IPS-18a (cell line): ENCODE measurements around the gene COL4A1.

Experiments
- H3K27ac ChIP-seq: one replicate; pipeline ENCODE4 v1.5.1; 2013; ENCODE audit warnings: low read length
- H3K27me3 ChIP-seq: one replicate; pipeline ENCODE4 v1.6.1; 2013; ENCODE audit warnings: mild to moderate bottlenecking, low read length; ENCODE audit not compliant: control insufficient read depth, insufficient read depth
- H3K36me3 ChIP-seq: one replicate; pipeline ENCODE4 v1.6.1; 2013; ENCODE audit warnings: low read depth, low read length; ENCODE audit not compliant: control insufficient read depth
- H3K4me1 ChIP-seq: one replicate; pipeline ENCODE4 v1.6.1; 2013; ENCODE audit warnings: low read depth, low read length; ENCODE audit not compliant: control insufficient read depth
- H3K4me3 ChIP-seq: one replicate; pipeline ENCODE4 v1.5.1; 2013; ENCODE audit warnings: low read length
- H3K9ac ChIP-seq: one replicate; pipeline ENCODE4 v1.6.1; 2013; ENCODE audit warnings: mild to moderate bottlenecking, low read length, moderate library complexity
- H3K9me3 ChIP-seq: one replicate; pipeline ENCODE4 v1.6.1; 2013; ENCODE audit warnings: low read depth, low read length; ENCODE audit not compliant: control insufficient read depth

The COL4A1 gene

DNA sequence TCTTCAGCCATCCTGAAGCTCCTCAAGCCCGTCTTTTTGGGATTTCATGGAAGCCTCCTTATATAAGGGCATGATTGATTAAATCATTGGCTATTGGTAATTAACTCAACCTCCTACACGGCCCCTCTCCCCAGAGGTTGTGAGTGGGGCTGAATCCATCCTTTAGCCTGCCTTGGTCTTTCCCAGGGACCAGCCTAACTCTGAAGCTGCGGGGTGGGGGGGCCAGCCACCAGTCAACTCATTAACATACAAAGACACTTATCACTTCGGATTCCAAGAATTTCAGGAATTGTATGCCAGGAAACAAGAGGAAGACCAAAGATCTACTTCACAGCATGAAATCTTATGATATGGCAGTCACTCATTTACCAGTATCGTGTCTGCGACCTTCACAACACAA lies 9.9 kb downstream of the COL4A1 start:
- Histone ChIP-seq H3K27ac (no peak overlapping the region), H3K4me3 (no peak overlapping the region), H3K9me3 (no peaks in the 10 kb centered on the region), H3K9ac (no peak overlapping the region), H3K27me3 (no peaks in the 10 kb centered on the region), H3K4me1 (peaks cover 13% of the 10 kb centered on the region), H3K36me3 (no peaks in the 10 kb centered on the region)

DNA sequence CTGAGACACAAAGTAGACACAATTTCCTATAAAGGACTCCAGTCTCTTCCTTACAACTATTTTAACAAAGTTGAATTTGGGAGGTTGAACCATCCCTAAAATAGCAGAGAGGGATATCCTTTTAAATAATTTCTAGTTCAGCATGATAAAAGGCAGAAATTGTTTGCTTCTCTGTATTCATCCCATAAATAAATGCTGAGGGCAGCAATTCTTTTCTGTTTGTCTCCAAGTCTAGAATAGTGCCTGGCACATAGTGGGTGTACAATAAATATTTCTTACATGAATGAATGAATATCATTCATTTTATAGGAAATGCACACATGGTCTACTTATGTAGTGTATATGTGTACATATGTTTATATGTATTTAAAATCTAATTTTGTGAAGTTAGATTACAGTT lies 12.3 kb downstream of the COL4A1 start:
- H3K27me3 ChIP-seq, result no peaks in the 10 kb centered on the region
- H3K36me3 ChIP-seq, result no peaks in the 10 kb centered on the region
- no peak overlapping the region for H3K4me3 ChIP-seq
- H3K9me3 ChIP-seq, result no peaks in the 10 kb centered on the region
- no peak overlapping the region for H3K27ac ChIP-seq
- no peak overlapping the region for H3K9ac ChIP-seq
- peaks cover 13% of the 10 kb centered on the region for H3K4me1 ChIP-seq

DNA sequence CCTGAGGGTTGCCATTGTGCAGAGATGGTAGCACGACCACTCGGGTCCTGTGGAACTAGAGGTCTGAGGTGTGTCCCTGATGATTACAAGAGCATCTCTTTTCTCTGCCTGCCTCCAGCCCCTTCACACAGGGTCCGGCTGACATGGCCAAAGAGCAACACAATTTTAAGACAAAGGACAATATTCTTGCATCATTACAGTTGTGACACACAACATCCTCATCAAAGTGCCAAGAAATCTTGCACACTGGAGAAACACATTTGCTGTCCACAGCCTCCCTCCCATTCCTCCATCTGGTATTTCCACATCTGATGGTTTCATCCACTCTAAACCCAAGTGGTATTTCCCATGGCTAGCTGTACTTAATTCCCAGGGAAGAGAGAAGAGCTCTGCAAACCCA lies 12.8 kb downstream of the COL4A1 start:
- H3K9me3 ChIP-seq, result no peaks in the 10 kb centered on the region
- H3K4me1 ChIP-seq, result peaks cover 9% of the 10 kb centered on the region
- no peaks in the 10 kb centered on the region for H3K27me3 ChIP-seq
- H3K27ac ChIP-seq, result no peak overlapping the region
- no peak overlapping the region for H3K9ac ChIP-seq
- no peak overlapping the region for H3K4me3 ChIP-seq
- H3K36me3 ChIP-seq, result no peaks in the 10 kb centered on the region

DNA sequence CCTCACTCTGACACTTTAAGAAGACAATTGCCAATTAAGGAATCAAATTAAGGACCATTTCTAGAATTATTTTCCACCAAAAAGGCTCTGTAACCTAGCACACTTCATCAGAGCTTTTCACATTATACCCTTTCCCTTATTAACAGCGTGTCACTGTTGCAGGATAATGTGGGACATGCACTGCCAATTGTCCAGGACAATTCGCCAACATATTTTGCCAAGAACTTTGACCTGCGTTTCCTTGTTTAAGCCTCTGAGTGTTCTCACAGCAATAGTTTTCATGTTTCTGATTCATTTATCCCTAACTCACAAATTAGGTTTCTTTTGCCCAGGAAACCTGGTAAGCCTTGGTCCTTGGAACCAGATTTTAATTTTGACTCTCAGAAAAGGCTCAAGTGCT lies 13.3 kb downstream of the COL4A1 start:
- Histone ChIP-seq H3K27ac (no peak overlapping the region), H3K27me3 (no peaks in the 10 kb centered on the region), H3K4me3 (no peak overlapping the region), H3K36me3 (no peaks in the 10 kb centered on the region), H3K9ac (no peak overlapping the region), H3K9me3 (no peaks in the 10 kb centered on the region), H3K4me1 (peaks cover 5% of the 10 kb centered on the region)

DNA sequence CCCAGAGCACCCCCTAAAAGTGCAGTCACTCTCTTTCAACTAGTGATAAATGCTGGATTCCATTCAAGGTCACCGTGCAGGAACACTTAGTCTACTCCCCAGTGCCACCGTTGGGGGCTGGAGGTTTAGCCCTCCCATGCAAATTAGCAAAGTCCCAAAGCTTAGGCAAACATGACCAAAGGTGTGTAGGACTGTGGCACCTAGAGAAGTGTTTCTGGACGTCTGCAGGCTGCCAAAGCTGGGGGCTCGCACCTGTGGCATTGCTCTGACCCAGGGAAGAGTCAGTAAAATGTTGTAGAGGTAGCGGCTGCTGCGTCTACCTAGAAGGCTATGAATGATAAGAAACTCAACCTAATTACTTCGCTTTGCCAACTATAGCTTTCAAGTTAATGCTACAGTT lies 13.9 kb downstream of the COL4A1 start:
- no peaks in the 10 kb centered on the region for H3K27me3 ChIP-seq
- no peak overlapping the region for H3K4me3 ChIP-seq
- no peaks in the 10 kb centered on the region for H3K36me3 ChIP-seq
- no peak overlapping the region for H3K27ac ChIP-seq
- no peaks in the 10 kb centered on the region for H3K9me3 ChIP-seq
- no peaks in the 10 kb centered on the region for H3K4me1 ChIP-seq
- no peak overlapping the region for H3K9ac ChIP-seq

DNA sequence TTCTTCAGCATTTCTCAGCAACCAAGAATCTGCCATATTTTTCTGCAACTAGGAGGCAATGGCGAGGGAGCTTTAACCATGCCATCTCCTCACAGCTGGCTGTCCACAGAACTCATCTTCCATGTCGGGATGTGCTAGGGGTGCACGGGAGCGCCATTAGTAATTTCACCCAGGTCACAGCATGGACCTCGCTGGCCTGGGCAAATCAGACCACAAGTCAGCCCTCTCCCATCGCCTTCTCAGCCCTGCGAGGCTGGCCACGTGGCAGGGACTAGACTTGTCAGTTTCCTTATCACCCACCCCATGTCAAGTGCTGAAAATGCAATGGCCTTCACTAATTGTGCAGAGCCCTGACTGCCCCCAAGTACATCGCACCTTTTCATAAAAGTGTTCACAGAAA lies 15.7 kb downstream of the COL4A1 start:
- H3K9me3 ChIP-seq, result no peaks in the 10 kb centered on the region
- no peak overlapping the region for H3K27ac ChIP-seq
- H3K4me3 ChIP-seq, result no peak overlapping the region
- no peak overlapping the region for H3K9ac ChIP-seq
- no peaks in the 10 kb centered on the region for H3K4me1 ChIP-seq
- no peaks in the 10 kb centered on the region for H3K36me3 ChIP-seq
- H3K27me3 ChIP-seq, result no peaks in the 10 kb centered on the region

DNA sequence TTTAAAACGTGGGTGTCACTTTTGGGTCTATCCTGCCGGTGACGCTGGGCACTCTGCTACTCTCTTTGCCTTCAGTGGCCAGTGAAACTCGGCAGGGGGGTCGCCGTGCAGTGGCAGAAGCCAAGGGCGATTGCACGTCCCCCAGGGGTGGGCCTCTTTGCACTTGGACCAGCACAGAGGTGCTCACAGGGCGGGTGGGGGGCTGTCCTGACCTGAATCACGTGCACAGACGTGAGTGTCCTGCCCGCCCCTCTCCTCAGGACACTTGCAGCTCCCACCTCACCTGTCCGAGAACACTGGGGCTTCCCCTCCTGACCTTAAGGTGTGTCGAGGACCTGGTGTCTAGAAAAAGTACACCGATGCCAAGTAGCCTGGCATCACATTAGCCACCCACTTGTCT lies 16.1 kb downstream of the COL4A1 start:
- no peaks in the 10 kb centered on the region for H3K36me3 ChIP-seq
- no peak overlapping the region for H3K4me3 ChIP-seq
- H3K27me3 ChIP-seq, result no peaks in the 10 kb centered on the region
- H3K9me3 ChIP-seq, result no peaks in the 10 kb centered on the region
- H3K9ac ChIP-seq, result no peak overlapping the region
- H3K4me1 ChIP-seq, result no peaks in the 10 kb centered on the region
- no peak overlapping the region for H3K27ac ChIP-seq

DNA sequence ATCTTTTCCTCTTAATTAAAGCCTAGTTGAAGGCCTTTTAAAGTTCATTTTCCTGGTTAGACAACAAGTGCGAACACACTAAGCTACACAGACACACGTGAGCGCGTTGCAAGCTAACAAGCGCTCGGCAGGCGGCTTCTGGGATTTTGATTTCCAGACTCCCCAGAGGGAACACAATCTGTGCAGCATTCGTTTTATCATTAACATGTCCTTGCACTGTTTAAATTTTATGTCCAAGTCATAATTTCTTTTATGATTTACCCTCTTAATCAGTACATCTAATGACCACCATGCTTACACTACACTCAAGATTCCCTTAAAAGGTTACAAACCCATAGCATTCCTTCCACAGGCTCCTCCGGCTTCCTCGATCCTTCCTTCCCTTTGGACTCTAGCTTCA lies 16.8 kb downstream of the COL4A1 start:
- Histone ChIP-seq H3K9ac (no peak overlapping the region), H3K4me1 (no peaks in the 10 kb centered on the region), H3K9me3 (no peaks in the 10 kb centered on the region)

DNA sequence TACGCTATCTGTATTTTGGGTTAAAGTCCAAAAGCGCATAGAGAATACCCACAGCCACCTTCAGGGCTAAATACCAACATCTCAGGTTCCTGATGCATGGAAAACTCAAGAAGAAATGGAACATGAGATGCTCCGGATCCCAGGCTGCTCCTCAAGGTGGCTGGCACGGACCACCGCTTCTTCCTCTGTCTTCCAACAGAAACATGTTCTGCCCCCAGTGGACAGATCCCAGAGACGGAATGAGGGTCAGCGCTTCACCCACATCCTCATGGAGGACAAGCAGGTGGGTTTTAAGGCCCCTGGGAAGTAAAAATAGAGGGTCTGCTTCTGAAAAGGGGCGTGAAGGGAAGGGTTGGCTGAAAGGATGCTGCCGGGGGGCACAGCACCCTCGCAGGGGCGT lies 17.3 kb downstream of the COL4A1 start:
- H3K4me1 ChIP-seq, result no peaks in the 10 kb centered on the region
- H3K9ac ChIP-seq, result no peak overlapping the region
- no peaks in the 10 kb centered on the region for H3K36me3 ChIP-seq
- no peak overlapping the region for H3K4me3 ChIP-seq
- no peak overlapping the region for H3K27ac ChIP-seq
- H3K9me3 ChIP-seq, result no peaks in the 10 kb centered on the region
- H3K27me3 ChIP-seq, result no peaks in the 10 kb centered on the region

More for the DNA sequence above, 16.8 kb downstream of the COL4A1 start:
- no peaks in the 10 kb centered on the region for H3K27me3 ChIP-seq
- H3K27ac ChIP-seq, result no peak overlapping the region
- H3K36me3 ChIP-seq, result no peaks in the 10 kb centered on the region
- no peak overlapping the region for H3K4me3 ChIP-seq

DNA sequence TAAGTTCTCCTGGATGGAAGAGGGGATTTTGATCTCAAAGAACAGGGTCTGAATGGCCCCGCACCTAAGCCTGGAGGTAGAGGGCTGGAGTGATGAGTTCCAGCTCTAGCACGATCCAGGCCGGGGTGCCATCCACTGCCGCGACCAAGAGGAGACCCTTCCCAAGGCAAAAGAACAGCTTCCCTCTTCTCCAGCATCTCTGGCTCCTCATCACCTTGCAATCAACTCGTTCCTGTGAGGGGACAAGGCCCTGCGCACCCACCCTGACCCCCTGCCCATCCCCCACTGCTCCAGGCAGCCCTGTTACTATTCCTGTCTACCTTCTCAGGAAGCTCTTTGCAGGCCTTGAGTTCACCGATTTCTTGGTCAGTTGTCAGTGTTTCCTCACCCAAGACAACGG lies 17.8 kb downstream of the COL4A1 start:
- H3K9ac ChIP-seq, result no peak overlapping the region
- no peaks in the 10 kb centered on the region for H3K4me1 ChIP-seq
- no peaks in the 10 kb centered on the region for H3K27me3 ChIP-seq
- H3K9me3 ChIP-seq, result no peaks in the 10 kb centered on the region
- H3K4me3 ChIP-seq, result no peak overlapping the region
- H3K27ac ChIP-seq, result no peak overlapping the region
- H3K36me3 ChIP-seq, result no peaks in the 10 kb centered on the region

DNA sequence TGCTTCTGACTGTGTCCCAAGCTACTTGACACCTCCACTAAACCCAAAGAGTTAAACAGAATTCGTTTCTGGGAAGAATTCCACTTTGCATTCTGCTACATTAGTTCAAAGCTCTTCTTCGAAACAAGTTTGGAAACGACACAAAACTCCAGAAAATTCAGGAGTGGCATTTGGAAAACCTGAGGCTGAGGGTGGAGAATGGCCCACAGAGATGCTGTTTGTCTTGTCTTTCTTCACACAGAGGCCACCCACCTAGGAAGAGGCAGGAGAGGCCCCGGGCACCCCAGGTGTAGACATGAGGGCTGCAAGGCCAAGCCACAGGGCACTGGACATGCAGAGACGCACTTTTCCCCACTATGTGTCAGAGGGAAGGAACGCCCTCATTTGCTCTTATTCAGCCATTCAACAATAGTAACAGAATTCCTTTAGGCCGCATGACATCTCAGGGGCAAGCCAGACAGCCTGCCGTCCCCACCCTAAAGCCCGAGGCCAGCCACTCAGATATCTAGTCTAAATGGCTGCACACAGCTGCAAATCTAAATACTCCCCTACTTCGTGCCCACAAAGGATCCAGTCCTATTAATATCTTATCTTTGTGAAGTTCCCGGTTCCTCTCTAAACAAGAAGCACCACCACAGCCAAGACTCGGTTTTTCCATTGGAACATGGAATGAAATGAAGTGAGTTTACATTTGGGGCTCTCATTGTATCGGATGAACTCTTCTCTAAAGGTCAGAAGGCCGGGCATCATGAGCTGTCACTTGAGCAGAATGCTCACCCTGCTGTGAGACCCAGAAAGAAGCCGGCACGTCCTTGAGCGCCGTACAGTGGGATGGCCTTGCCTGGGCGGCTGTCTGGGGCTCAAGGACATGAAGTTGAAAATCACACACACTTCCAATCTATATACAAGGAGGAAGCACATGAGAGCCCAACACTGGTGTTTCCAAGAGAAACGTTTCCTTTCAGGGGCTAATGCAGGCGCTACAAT lies 19.8 kb downstream of the COL4A1 start:
- no peak overlapping the region for H3K27ac ChIP-seq
- H3K9me3 ChIP-seq, result no peaks in the 10 kb centered on the region
- H3K9ac ChIP-seq, result no peak overlapping the region
- no peaks in the 10 kb centered on the region for H3K27me3 ChIP-seq
- H3K4me1 ChIP-seq, result no peaks in the 10 kb centered on the region
- H3K4me3 ChIP-seq, result no peak overlapping the region
- H3K36me3 ChIP-seq, result no peaks in the 10 kb centered on the region
